Gastroesophageal sphincter (tissue), 3 donors: ENCODE measurements around the gene TRRAP.

Experiments
- POLR2A ChIP-seq, 2 donors: fragments of 450-650 bp; IDR thresholded peaks; one replicate each; pipeline ENCODE4 v1.6.1; 2017; ENCODE audit warnings: antibody characterized with exemption in 2 of 2, mild to moderate bottlenecking in 2 of 2, moderate library complexity in 1 of 2
- TF ChIP-seq, protein P1 (sequence below), 4 experiments: fragments of 200-600 bp in 2 of 4; fragments of 450-650 bp in 2 of 4; sonication (generic) in 1 of 4; IDR thresholded peaks; one replicate each; pipeline ENCODE4 v1.5.1; 2017 to 2019; ENCODE audit warnings: antibody characterized with exemption in 4 of 4, mild to moderate bottlenecking in 2 of 4, moderate library complexity in 2 of 4

GRCh38 chr7:98848918-98849317 lies 29.4 kb upstream of the TRRAP start:
- no peak for TF ChIP-seq POLR2A (IDR thresholded peaks at IDR 0.05)
- TF ChIP-seq, protein P1, sequence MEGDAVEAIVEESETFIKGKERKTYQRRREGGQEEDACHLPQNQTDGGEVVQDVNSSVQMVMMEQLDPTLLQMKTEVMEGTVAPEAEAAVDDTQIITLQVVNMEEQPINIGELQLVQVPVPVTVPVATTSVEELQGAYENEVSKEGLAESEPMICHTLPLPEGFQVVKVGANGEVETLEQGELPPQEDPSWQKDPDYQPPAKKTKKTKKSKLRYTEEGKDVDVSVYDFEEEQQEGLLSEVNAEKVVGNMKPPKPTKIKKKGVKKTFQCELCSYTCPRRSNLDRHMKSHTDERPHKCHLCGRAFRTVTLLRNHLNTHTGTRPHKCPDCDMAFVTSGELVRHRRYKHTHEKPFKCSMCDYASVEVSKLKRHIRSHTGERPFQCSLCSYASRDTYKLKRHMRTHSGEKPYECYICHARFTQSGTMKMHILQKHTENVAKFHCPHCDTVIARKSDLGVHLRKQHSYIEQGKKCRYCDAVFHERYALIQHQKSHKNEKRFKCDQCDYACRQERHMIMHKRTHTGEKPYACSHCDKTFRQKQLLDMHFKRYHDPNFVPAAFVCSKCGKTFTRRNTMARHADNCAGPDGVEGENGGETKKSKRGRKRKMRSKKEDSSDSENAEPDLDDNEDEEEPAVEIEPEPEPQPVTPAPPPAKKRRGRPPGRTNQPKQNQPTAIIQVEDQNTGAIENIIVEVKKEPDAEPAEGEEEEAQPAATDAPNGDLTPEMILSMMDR (IDR thresholded peaks at IDR 0.05), result no peak
